GM19023 (cell line): Measurements from ENCODE around the gene GSTM5.
"Not testable (repeated sequence)": the region's sequence is repeated elsewhere in the genome, so short reads cannot be mapped to it uniquely, and the experiment has no call there.

Experiments
- ATAC-seq: cut with Tn5 transposase; IDR thresholded peaks from one replicate; pipeline ENCODE4 v1.9.1; 2021; ENCODE audit warnings: mild to moderate bottlenecking, moderate library complexity; ENCODE audit not compliant: unreplicated experiment

The GSTM5 gene

DNA sequence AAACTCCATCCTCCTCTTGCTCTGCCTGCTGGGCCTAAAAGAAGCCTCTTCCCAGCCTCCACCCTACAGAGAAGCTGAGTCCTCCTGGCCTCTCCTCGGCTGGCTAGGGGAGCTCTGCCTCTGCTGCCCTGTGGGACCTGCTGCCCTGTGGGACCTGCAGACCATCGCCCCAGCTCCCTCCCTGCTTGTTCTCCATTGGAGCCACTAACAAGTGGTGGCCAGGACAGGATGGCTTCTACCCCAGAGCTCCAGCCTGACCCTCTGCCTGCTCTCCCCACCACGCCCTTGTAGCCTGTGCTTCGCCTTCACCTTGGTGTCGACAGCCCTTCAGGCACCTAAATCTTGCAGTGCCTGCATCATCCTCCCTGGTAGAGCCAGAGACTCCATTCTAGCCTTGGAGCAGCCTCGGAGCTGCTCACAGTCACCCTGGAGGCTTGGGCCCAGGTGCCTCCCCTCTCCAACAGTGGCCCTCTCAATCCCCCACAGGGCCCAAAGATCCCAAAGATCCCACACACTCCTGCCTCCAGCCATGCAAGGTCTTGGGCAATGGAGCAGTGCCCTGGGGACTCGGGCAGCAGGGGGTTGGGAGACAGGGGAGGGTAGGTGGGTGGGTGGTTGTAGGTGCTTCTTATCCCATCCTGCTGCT is 48.7 kb downstream of the GSTM5 start:
- no peak for ATAC-seq

DNA sequence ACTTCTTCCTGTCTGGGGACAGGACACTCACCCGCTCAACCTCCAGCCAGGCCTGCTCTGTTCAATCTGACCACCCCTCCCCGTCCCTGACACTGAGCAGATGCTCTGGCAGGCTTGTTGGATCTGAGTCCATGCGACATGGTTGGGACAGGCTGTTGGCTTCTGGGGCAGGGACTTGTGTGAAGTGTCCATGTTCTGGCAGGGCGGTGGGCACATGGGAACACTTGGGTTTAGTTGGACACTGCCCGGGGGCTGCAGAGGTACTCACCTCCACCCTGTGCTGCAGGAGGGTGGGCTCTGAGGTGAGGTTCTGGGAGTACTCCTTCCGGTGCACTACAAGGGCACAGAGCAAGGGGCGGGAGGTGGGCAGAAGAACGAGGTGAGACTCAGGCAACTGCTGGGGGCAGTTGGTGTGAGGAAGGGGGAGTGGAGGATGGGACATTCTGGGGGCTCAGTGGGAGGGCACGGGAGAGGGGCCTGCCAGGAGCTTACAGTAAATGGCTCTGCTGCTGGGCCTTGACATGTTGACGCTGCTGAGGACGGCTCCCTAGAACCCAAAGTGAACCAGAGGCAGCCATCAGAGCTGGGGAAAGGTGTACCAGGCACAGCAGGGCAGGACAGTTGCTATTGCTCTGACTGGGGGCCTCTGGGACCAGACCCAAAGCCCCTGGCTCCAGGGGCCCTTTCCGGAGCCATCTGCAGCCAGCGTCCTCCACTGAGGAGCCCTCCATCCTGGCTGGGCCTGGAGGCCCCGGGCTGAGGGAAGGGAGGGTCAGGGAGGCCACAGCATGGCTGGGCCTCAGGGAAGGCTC is 49.4 kb downstream of the GSTM5 start:
- ATAC-seq, result no peak

DNA sequence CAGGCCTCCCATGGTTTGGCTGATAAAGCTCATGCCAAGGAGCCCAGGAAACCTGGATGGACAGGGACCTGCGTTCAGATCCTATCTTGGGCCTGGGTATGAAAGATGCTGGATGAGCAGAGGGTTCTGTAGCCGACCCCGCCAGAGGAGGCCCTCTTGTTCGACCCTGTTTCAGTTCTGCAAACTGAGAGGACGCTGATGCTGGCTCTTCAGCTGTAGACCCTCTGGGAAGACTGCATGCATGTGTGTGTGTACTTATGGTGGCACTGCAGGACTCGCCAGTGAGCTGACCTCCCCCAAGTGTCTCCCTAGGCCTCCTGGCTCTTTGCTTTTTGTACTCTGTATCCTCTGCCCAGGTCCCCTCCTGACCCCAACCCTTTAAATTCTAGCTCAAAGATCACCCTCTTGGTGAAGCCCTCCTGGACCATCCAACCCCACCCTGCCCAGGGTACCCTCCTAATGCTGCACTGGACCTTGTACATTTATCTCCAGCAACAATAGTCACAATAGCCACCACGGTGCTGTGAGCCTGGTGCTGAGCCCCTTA is 50.1 kb downstream of the GSTM5 start:
- ATAC-seq, result no peak

DNA sequence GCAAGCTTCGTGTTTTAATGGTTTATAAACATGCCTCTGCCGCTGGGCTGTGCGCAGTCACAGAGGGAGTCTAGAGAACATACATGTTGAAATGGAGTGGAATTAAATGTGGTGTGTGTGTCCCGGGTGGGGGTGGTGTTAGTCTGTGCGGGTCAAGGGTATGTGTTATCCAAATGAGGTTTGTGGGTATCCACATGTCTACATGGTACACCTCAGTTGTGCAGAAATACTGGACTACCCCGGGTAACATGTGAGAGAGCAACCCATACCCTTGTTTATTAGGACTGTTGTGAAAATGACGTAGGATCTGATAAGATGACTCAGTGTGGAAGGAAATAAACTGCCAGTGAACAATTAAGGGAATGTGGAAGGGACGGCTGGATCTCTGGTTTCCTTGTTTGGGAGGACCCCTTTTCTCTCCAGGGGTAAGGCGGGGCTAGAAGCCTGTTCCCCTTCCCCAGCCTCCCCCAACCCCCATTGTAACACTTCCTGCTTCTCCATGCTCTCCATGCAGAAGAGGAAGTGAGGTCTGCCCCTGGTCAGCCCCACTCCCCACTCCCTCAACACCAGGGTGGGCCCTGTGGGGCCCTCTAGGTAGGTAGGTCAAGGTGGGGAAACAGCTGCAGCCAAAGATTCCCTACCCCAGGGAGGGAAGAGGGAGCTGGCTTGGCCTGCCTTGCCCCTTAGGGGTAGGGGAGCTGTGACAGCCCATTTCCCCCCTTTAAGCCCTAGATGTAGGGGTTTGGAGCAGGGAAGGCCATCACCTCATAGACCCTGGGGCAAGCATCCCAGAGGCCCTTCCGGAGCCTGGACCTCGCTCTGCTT is 51.0 kb downstream of the GSTM5 start:
- no peak for ATAC-seq

DNA sequence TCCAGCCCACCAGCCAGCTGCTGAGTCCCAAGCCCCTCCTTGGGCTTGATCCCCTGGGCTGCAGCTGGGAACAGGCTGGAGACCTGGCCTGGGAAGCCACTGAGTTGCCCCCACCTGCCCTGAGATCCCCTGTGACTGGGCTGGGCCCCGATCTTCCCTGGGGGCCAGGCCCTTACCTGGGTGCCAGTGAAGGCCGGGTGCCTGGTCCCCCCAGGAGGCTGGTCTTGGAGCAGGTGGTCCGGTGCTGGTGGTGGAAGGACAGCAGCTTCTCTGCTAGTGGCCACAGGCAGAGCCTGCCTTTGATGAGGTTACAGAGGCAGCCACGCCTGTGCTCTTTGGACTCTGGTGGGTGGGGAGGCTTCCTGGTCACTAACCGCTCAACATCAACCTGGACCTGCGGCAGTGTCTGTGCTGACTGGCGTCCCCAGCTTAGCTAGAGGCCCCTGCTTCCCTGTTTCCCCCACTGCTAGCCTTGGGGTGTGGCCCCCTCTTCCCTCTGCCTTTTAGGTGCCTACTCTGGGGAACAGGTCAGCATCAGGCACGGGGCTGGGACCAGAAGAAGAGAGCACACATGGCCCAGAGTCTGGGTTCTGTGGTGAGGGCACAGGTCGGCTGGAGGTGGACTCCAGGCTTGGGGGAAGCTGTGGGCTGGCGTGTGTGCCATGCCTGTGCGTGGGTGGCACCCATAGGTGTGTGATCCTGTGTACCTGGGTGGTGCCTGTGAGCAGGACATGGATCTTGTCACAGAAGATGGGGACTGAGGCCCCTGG is 51.8 kb downstream of the GSTM5 start, which contains the start of gene EPS8L3:
Gene EPS8L3, minus strand, starts transcription at position 278 of the 770 bp plus-strand sequence. CDS start 2,174 bp downstream, outside the sequence.
- no peak for ATAC-seq

DNA sequence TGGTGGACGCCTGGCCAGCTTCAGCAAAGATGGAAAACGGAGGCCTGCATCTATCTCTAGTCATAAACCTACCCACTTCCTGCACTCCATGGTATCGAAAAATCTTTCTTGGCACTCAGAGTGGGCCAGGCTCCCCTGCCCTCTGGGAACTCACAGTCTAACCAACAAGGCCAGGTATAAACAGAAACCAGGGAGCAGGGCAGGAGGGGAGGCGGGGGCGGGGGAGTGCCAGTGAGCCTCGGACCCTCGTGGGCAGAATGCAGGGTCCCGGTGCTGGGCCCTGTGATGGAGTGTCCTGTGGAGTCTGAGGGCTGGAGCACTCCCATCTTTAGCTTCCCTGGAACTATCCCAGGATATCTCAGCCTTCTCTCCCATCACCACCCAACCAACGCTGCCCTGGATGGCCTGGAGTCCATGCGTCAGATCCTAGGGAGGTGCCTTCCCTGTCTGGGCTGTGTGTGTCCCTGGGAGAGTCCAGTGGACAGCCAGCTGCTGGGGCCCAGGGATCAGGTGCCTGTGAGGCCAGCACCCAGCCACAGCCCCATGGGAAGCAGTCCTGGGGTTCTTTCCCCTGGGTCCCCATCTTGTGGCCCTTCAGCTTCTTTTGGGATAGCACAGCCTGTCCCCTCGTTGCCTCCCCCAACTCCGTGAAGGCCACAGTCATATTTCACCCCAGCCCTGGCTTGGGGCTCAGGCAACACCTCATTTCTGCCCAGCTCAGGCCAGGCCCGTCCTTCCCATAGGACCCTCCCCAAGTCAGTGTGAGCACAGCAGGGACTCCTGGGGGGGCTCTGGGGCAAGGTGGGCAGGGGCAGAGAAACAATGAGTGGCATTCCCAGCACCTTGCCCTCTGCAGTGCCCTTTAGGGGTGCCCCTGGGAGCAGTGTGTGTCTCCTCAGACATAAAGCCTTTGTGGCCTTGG is 52.8 kb downstream of the GSTM5 start:
- no peak for ATAC-seq

DNA sequence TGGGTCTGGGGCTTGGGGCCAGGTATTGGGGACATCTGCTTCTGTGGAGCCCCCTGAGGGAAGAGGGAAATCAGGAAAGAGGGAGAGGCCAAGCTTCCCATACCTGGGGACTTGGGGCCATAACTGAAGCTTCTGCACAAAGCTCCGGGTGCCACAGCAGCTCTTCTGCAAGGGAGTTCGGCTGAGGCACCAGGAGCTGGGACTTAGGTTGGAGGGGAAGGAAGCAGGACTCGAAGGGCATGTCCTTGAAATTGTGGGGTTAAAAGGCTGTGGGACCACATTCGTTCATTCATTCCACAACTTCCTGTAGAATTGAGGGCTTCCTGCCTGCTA is 53.4 kb downstream of the GSTM5 start:
- ATAC-seq, result no peak

DNA sequence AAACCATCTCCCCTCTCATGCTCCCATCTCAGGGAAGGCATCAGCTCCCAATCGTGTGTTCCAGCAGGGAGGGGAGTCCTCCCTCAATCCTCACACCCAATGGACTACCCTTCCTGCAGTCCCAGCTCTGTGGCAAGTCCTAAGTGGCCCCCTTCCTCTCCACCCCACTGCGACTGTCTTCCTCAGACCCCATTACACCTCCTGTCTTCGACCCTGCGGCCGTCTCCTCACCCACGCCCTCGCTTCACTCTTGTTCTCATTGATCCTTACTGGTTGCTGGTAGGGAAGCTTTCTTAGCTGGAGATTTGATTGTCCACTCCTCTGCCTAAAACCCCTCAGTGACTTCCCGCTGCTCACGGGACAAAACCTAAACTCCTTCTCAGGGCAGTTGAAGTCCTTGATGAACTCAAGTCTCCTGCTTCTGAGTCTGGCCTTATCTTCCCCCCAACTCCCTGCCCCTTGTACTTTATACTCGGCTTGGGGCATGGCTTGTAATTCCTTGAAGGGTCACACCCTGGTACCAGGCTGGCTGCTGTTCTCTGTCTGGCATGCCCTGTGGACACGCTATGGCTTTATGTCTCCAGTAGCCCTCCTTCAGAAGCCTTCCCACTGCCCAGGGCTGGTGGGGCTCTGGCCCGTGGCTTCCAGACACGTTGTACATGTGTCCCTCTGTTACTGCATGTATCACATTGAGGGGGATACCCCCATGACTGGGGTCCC is 54.0 kb downstream of the GSTM5 start:
- ATAC-seq, result no peak

DNA sequence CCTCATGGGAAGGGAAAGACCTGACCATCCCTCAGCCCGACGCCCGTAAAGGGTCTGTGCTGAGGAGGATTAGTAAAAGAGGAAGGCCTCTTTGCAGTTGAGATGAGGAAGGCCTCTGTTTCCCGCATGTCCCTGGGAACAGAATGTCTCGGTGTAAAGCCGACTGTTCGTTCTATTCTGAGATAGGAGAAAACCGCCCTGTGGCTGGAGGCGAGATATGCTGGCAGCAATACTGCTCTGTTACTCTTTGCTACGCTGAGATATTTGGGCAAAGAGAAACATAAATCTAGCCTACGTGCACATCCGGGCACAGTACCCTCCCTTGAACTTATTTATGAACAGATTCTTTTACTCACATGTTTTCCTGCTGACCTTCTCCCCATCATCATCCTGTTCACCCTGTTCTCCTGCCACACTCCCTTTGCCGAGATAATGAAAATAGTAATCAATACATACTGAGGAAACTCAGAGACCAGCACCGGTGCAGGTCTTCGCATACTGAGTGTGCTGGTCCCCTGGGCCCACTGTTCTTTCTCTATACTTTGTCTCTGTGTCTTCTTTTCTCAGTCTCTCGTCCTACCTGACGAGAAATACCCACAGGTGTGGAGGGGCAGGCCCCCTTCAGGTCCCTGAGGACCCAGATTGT is 55.1 kb downstream of the GSTM5 start:
- ATAC-seq, result not testable (repeated sequence)
